GM18505 (cell line): Measurements from ENCODE around the gene GRM8.

Experiments
- ATAC-seq: cut with Tn5 transposase; IDR thresholded peaks from one replicate; pipeline ENCODE4 v1.9.1; 2021; ENCODE audit not compliant: unreplicated experiment
- POLR2A ChIP-seq: IDR thresholded peaks from 4 replicates; pipeline ENCODE4 v1.6.1; 2011; ENCODE audit warnings: borderline replicate concordance; ENCODE audit not compliant: insufficient read depth, insufficient read length; ENCODE audit errors: extremely low read depth

The GRM8 gene

GRCh38 chr7:127252778-127253280 is at the start of gene GRM8:
Gene GRM8 (minus strand): TSS chr7:127252941.
- TF ChIP-seq POLR2A: no peak
- ATAC-seq: peak; percentile 15

- no peak for ATAC-seq
- TF ChIP-seq POLR2A: no peak
These were observed 38.1 kb upstream of the GRM8 start for GRCh38 chr7:127290801-127291361.

- ATAC-seq: no peak
These were observed 37.4 kb upstream of the GRM8 start for GRCh38 chr7:127290116-127290655.

GRCh38 chr7:127287133-127287532 is 34.4 kb upstream of the GRM8 start:
- no peak for ATAC-seq
- TF ChIP-seq POLR2A: no peak

More at GRCh38 chr7:127290116-127290655, 37.4 kb upstream of the GRM8 start:
- TF ChIP-seq POLR2A: no peak

- TF ChIP-seq POLR2A: no peak
- no peak for ATAC-seq
These were observed 17.4 kb upstream of the GRM8 start for GRCh38 chr7:127270093-127270492.

GRCh38 chr7:127266047-127266446 is 13.3 kb upstream of the GRM8 start:
- no peak for TF ChIP-seq POLR2A
- no peak for ATAC-seq

- ATAC-seq: no peak
- TF ChIP-seq POLR2A: no peak
These were observed 11.5 kb upstream of the GRM8 start for GRCh38 chr7:127264219-127264618.

GRCh38 chr7:127258111-127258510 is 5.4 kb upstream of the GRM8 start:
- no peak for TF ChIP-seq POLR2A
- ATAC-seq: no peak

GRCh38 chr7:127257086-127257485 is 4.3 kb upstream of the GRM8 start:
- TF ChIP-seq POLR2A: no peak
- ATAC-seq: no peak

GRCh38 chr7:127256041-127256725 is 3.4 kb upstream of the GRM8 start:
- no peak for TF ChIP-seq POLR2A
- no peak for ATAC-seq

GRCh38 chr7:127254163-127254684 is 1.5 kb upstream of the GRM8 start:
- ATAC-seq: no peak
- no peak for TF ChIP-seq POLR2A

- no peak for TF ChIP-seq POLR2A
- peak; percentile 89 for ATAC-seq
These were observed 781 bp upstream of the GRM8 start for GRCh38 chr7:127253281-127254162.

GRCh38 chr7:127252377-127252713 is 396 bp downstream of the GRM8 start:
- ATAC-seq: no peak

GRCh38 chr7:127251465-127252376 is 1.0 kb downstream of the GRM8 start:
- ATAC-seq: no peak
- no peak for TF ChIP-seq POLR2A

More at GRCh38 chr7:127252377-127252713, 396 bp downstream of the GRM8 start:
- TF ChIP-seq POLR2A: no peak
